T-helper 9 cell (primary cell): ENCODE results near the gene RAD51B.

Source experiments
- DNase-seq: peaks from one replicate; pipeline ENCODE4 v3.0.0-alpha.2; 2020

RAD51B gene

GRCh38 chr14:68701001-68701741 lies 881.6 kb downstream of the RAD51B start:
- DNase-seq = no peak

- DNase-seq = no peak
These were observed 882.6 kb downstream of the RAD51B start for GRCh38 chr14:68702135-68702534.

- DNase-seq = no peak
These were observed 883.0 kb downstream of the RAD51B start for GRCh38 chr14:68702578-68702977.

GRCh38 chr14:68703093-68703492 lies 883.5 kb downstream of the RAD51B start:
- DNase-seq = no peak

- DNase-seq = no peak
These were observed 885.4 kb downstream of the RAD51B start for GRCh38 chr14:68704736-68705720.

- no peak for DNase-seq
These were observed 886.2 kb downstream of the RAD51B start for GRCh38 chr14:68705741-68706283.

- no peak for DNase-seq
These were observed 887.9 kb downstream of the RAD51B start for GRCh38 chr14:68707482-68707881.

- no peak for DNase-seq
These were observed 888.8 kb downstream of the RAD51B start for GRCh38 chr14:68708343-68708742.

GRCh38 chr14:68709007-68709406 lies 889.4 kb downstream of the RAD51B start:
- DNase-seq = no peak

- no peak for DNase-seq
These were observed 891.2 kb downstream of the RAD51B start for GRCh38 chr14:68710776-68711175.

GRCh38 chr14:68711561-68712309 lies 892.2 kb downstream of the RAD51B start:
- DNase-seq = peak; percentile 14

GRCh38 chr14:68712703-68713370 lies 893.3 kb downstream of the RAD51B start:
- no peak for DNase-seq

- no peak for DNase-seq
These were observed 894.2 kb downstream of the RAD51B start for GRCh38 chr14:68713782-68714181.

GRCh38 chr14:68714991-68715924 lies 895.7 kb downstream of the RAD51B start:
- DNase-seq = no peak

GRCh38 chr14:68716698-68717097 lies 897.1 kb downstream of the RAD51B start:
- DNase-seq = no peak

GRCh38 chr14:68718023-68718990 lies 898.7 kb downstream of the RAD51B start:
- DNase-seq = no peak

GRCh38 chr14:68719634-68720384 lies 900.2 kb downstream of the RAD51B start:
- no peak for DNase-seq

GRCh38 chr14:68722186-68722585 lies 902.6 kb downstream of the RAD51B start:
- DNase-seq = no peak
